ENCODE measurements around the gene NPAS2.

The NPAS2 gene

DNA sequence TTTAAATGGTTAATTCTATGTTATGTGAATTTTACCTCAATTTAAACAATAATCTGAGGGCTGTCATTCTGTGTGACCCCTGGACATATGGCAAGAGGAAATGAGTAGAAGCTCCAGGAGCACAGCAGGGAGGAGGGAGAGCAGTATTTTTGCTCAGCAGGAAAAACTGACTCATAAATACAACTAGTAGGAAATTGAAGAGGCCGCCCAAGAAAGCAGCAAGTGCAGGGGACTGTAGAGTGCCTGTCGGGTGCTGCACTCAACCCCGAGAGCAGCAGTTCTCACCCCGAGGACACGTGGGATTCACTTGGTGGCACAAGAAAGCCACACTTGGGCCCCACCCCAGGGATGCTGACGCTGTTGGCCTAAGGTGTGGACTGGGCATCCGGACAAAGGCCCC is 60.8 kb downstream of the NPAS2 start:
- ChIA-PET CTCF (no interaction called here), POLR2A (no interaction called here)
- TF ChIP-seq HDGF (IDR thresholded peaks at IDR 0.05; ENCODE audit: borderline replicate concordance) (no peak), SUZ12 (IDR thresholded peaks at IDR 0.05) (no peak), SP1 (IDR thresholded peaks at IDR 0.05) (no peak), CTBP1 (IDR thresholded peaks at IDR 0.05; ENCODE audit: borderline replicate concordance) (no peak), FOXA1 (IDR thresholded peaks at IDR 0.05) (no peak), BHLHE40 (IDR thresholded peaks at IDR 0.05; ENCODE audit: borderline replicate concordance) (no peak), ZNF384 (IDR thresholded peaks at IDR 0.05) (no peak), ELF4 (IDR thresholded peaks at IDR 0.05) (no peak), ARNT (IDR thresholded peaks at IDR 0.05) (no peak), NFRKB (IDR thresholded peaks at IDR 0.05) (no peak), PKNOX1 (IDR thresholded peaks at IDR 0.05) (no peak), L3MBTL2 (conservative IDR thresholded peaks at IDR 0.05) (no peak), FOXM1 (IDR thresholded peaks at IDR 0.05; ENCODE audit: borderline replicate concordance) (no peak), TARDBP (IDR thresholded peaks at IDR 0.05) (no peak)
- no peak for DNase-seq (ENCODE audit: extremely low spot score)

DNA sequence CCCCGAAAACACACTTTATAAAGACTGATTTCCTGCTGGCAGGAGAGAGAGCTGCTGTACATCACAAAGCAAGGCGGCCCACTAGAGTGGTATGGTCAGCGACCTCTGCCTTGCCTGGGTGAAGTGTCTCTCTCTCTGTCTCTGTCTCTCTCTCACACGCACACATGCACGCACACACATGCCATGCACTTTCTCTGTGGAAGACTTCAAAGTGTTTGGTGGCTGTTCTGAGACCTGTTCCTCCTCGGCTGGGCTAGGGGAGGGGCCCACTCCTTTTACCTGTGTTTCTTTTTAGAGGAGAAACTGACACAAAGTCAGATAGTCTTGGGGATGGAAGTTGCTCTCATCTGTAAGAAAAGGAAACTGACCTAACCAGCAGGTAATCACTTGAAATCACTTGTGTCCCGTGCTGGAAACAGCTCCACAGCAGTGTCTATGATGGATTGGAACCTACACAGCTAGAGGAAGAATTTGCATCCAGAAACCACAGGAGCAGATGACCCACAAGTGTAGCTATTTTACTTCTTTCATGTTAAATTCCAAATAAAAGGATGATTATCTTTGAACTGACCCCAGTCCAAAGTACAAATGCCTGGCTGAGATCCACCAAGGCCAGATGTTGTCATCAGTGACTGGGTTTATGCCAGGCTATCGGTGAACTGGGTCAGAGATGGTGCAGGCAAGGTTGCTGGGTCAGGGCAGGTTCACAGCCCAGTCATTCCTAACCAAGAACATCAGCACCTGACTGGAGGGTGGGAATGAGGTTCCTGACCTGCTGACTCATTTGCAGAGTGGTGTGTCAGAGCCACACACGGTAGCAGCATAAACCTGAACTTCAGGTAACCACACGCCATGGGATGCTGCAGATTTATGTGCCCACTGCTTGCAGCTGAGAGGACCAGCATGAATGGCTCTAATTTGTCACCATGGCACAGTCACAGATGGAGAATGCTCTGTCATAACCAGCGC is 63.0 kb downstream of the NPAS2 start:
- TF ChIP-seq FOXA1 (IDR thresholded peaks at IDR 0.05) (no peak), ZNF384 (IDR thresholded peaks at IDR 0.05) (no peak), BHLHE40 (IDR thresholded peaks at IDR 0.05; ENCODE audit: borderline replicate concordance) (no peak), SUZ12 (IDR thresholded peaks at IDR 0.05) (no peak), SP1 (IDR thresholded peaks at IDR 0.05) (no peak)
- CTCF ChIA-PET, result no interaction called here
- no peak for DNase-seq (ENCODE audit: extremely low spot score)
- POLR2A ChIA-PET, result no interaction called here

DNA sequence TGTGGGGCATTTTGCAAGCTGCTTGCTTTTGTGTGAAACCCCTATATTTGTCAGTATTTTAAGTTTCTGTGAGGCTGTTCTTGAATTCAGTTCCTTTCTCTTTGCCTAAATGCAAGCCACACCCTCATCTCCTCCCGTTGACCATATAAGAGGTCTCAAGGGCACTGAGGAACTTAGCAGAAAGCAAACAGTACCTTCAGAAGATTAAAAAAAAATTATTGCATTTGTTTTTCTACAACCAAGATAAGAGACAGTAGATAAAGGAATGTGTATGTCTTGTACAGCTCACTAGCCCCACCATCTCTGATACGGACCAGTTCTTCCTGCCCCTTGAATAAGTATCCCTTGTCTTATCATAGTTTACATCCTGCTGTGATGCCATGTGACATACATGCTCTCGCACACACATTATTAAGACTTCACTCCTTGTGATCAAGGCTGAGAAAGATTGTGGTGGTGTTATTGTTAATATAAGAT is 64.2 kb downstream of the NPAS2 start:
- DNase-seq (ENCODE audit: extremely low spot score), result no peak
- CTCF ChIA-PET, result no interaction called here
- TF ChIP-seq PKNOX1 (IDR thresholded peaks at IDR 0.05), result no peak
- TF ChIP-seq SUZ12 (IDR thresholded peaks at IDR 0.05), result no peak
- no peak for TF ChIP-seq NFRKB (IDR thresholded peaks at IDR 0.05)
- TF ChIP-seq ARNT (IDR thresholded peaks at IDR 0.05), result no peak
- POLR2A ChIA-PET, result no interaction called here

- TF ChIP-seq NFRKB (IDR thresholded peaks at IDR 0.05) (no peak), FOXA1 (IDR thresholded peaks at IDR 0.05) (no peak), FOXM1 (IDR thresholded peaks at IDR 0.05; ENCODE audit: borderline replicate concordance) (no peak), PKNOX1 (IDR thresholded peaks at IDR 0.05) (no peak), ARNT (IDR thresholded peaks at IDR 0.05) (no peak), ELF4 (IDR thresholded peaks at IDR 0.05) (no peak), TARDBP (IDR thresholded peaks at IDR 0.05) (no peak), LEF1 (IDR thresholded peaks at IDR 0.05; ENCODE audit: borderline replicate concordance) (no peak), BHLHE40 (IDR thresholded peaks at IDR 0.05; ENCODE audit: borderline replicate concordance) (no peak), SP1 (IDR thresholded peaks at IDR 0.05) (no peak), L3MBTL2 (conservative IDR thresholded peaks at IDR 0.05) (no peak), FOXK2 (IDR thresholded peaks at IDR 0.05) (no peak), SUZ12 (IDR thresholded peaks at IDR 0.05) (no peak), CTBP1 (IDR thresholded peaks at IDR 0.05; ENCODE audit: borderline replicate concordance) (no peak)
- CTCF ChIA-PET, result no interaction called here
- DNase-seq (ENCODE audit: extremely low spot score), result no peak
- POLR2A ChIA-PET, result no interaction called here
Observed at GRCh38 chr2:100886085-100886484, 66.1 kb downstream of the NPAS2 start.

DNA sequence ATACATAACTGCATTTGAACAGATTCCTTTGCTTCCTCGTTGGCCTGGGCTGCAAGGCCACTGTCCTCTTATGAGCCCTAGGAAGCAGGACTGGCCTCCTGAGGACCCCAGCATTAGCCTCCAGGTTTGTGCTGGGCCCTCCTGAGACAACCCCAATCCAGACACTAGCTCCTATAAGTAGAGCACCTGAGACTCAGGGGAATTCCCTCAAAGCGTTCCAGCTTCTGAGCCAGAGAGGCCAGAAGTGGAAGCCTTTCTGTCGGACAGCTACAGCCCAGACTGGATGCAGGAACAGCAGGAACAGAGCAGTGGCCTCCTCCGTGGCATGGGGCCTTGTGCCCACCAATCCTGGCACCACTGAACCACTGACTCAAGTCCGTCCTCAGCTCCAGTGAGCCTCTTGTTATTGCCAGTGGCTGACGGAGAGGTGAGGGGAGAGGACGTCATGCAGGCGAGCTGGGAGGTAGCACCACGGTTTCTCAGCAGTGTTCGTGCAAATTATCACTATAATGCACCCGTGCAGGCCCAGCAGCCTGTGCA is 67.2 kb downstream of the NPAS2 start:
- no peak for DNase-seq (ENCODE audit: extremely low spot score)
- TF ChIP-seq FOXM1 (IDR thresholded peaks at IDR 0.05; ENCODE audit: borderline replicate concordance) (no peak), HDGF (IDR thresholded peaks at IDR 0.05; ENCODE audit: borderline replicate concordance) (no peak), ELF4 (IDR thresholded peaks at IDR 0.05) (no peak), FOXK2 (IDR thresholded peaks at IDR 0.05) (no peak), FOXA1 (IDR thresholded peaks at IDR 0.05) (no peak), ZNF384 (IDR thresholded peaks at IDR 0.05) (no peak), CTBP1 (IDR thresholded peaks at IDR 0.05; ENCODE audit: borderline replicate concordance) (no peak), ARNT (IDR thresholded peaks at IDR 0.05) (no peak), TARDBP (IDR thresholded peaks at IDR 0.05) (no peak), SP1 (IDR thresholded peaks at IDR 0.05) (no peak), SUZ12 (IDR thresholded peaks at IDR 0.05) (no peak), PKNOX1 (IDR thresholded peaks at IDR 0.05) (no peak)
- CTCF ChIA-PET, result no interaction called here
- POLR2A ChIA-PET, result no interaction called here

Data from HEK293T (cell line).